GM12865 (cell line): ENCODE measurements around the gene PNKD.
A peak's percentile ranks its signal among the peaks of the same experiment; 100 is the strongest.

Experiments used
- DNase-seq: peaks from one replicate; pipeline ENCODE4 v3.0.0; 2010; ENCODE audit warnings: low read depth
- H3K4me3 ChIP-seq: 2 replicates; pipeline ENCODE4 v1.5.1; 2011; ENCODE audit warnings: mild to moderate bottlenecking, low read depth, low read length, control low read depth
- TF ChIP-seq, protein P1 (sequence below): IDR thresholded peaks from 2 replicates; pipeline ENCODE4 v1.5.1; 2011; ENCODE audit warnings: low read length, control low read depth, low read depth, inconsistent platforms; ENCODE audit not compliant: insufficient read depth; ENCODE audit errors: missing control alignments

The PNKD gene

DNA sequence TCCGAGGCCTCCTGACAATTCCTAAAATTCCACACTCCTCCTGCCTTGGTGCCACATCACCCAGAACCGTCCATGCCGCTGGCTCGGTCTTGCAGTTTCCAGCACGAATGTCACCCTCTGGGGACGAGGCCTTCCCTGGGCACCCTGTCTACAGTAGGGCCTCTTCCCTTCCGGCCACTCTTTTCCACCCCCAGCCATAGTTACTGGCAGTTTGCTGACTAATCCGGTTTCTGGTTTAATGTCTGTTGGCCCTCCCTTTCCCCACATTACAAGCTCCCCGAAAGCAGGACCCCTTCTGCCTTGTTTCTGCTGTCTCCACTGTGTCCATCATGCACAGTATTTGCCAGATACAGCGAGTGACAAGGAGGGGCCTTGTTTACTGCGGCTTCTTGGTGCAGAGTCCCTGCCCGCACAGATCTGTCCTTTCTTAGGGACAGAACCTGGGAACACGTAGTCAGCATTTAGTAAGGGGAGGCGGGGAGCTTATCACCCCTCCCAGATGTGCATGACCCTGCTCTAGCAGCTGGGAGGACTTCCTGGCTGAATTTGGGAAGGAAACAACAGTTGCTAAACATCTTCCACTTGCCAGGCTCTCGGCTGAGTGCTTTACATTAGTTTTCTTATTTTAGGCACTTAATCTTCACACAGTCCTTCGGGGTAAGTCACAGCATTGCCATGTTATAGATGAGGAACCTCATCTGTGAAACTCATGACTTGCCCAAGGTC, 62.8 kb downstream of the PNKD start:
- TF ChIP-seq, protein P1, sequence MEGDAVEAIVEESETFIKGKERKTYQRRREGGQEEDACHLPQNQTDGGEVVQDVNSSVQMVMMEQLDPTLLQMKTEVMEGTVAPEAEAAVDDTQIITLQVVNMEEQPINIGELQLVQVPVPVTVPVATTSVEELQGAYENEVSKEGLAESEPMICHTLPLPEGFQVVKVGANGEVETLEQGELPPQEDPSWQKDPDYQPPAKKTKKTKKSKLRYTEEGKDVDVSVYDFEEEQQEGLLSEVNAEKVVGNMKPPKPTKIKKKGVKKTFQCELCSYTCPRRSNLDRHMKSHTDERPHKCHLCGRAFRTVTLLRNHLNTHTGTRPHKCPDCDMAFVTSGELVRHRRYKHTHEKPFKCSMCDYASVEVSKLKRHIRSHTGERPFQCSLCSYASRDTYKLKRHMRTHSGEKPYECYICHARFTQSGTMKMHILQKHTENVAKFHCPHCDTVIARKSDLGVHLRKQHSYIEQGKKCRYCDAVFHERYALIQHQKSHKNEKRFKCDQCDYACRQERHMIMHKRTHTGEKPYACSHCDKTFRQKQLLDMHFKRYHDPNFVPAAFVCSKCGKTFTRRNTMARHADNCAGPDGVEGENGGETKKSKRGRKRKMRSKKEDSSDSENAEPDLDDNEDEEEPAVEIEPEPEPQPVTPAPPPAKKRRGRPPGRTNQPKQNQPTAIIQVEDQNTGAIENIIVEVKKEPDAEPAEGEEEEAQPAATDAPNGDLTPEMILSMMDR, result no peak
- no peak overlapping the region for H3K4me3 ChIP-seq
- peak; percentile 15 for DNase-seq

DNA sequence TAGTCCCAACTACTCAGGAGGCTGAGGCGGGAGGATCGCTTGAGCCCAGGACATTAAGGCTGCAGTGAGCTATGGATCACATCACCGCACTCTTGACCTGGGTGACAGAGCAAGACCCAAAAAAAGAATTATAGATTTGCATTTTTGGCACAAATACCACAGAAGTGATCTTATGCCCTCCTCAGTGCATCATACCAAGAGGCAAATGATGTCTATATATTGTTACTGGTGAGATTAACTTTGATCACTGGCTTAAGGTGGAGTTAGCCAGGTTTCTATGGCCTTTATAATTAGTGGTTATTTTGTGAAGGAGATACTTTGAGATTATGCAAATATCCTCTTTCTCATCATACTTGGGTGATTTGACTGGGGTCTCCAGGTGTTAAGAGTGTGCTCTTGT, 64.2 kb downstream of the PNKD start:
- no peak overlapping the region for H3K4me3 ChIP-seq
- DNase-seq, result no peak
- TF ChIP-seq, protein P1, result no peak

DNA sequence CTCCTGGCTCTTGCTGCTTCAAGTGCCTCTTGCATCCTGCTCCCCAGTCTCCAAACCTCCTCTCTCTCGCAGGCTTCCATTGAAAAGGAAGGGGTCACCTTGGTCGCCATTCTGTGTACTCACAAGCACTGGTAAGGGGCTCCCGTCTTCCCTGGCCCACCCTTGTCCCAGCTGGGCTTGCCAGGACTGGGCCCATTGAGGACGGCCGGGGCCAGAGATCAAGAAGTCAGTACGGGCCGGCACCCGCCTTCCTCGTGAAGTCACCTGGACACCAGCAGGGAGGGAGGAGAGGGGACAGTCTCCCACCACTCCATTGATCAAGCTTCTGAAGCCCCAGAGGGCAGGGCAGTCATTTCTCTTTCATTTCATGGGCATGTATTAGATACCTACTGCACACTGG, 70.3 kb downstream of the PNKD start:
- TF ChIP-seq, protein P1, result no peak

DNA sequence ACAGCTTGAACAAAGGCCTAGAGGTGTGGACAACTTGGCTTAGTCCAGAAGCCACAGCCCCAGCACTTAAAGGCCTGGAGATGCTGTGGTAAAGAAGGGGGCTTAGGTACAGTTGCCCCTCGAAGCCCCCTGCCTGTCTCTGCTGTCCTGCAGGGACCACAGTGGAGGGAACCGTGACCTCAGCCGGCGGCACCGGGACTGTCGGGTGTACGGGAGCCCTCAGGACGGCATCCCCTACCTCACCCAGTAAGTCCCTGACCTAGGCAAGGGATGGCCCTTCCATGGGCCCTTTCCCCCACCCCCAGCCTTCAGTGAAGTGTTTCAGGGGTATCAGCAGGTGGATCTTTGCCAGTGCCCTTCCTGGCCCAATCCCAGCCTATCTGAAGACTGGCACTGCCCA, 71.1 kb downstream of the PNKD start:
- no peak for DNase-seq
- TF ChIP-seq, protein P1, result no peak
- H3K4me3 ChIP-seq, result no peak overlapping the region

More for the DNA sequence above, 70.3 kb downstream of the PNKD start:
- H3K4me3 ChIP-seq, result no peak overlapping the region
- DNase-seq, result no peak

DNA sequence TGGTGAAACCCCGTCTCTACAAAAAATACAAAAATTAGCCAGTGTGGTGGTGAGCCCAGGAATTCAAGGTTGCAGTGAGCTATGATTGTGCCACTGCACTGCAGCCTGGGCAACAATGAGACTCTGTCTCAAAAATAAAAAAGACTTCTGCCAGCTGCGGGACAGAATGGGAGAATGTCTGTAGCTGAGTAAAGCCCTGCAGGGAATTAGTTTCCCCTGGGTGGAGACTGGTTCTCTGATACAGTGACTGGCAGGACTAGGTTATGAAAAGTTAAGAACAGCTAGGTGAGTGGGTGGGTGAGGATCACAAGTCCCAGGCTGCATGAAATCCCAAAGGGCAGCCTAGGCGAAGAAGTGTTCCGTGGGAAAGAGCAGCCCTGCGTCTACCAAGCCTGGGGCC, 72.5 kb downstream of the PNKD start:
- no peak for DNase-seq
- H3K4me3 ChIP-seq, result no peak overlapping the region
- TF ChIP-seq, protein P1, result no peak

DNA sequence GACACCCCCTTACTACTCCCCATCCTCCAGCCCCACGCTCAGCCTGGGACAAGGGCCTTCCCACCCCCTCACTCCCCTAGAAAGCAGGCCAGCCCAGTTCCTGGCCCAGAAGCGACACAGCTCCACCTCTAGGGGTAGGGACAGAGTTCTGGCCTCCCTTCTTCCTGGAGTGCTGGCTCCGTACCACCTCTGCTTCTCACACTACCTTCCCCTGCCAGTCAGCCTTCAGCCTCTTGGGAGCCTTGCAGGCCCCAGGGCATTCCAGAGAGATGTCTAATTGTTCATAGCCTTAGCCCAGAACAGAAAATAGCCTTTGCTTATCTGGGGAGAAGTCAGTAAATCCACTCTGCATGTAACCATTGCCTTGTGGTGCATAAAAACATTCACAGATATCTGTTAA, 73.3 kb downstream of the PNKD start:
- no peak overlapping the region for H3K4me3 ChIP-seq
- TF ChIP-seq, protein P1, result no peak
- DNase-seq, result no peak

DNA sequence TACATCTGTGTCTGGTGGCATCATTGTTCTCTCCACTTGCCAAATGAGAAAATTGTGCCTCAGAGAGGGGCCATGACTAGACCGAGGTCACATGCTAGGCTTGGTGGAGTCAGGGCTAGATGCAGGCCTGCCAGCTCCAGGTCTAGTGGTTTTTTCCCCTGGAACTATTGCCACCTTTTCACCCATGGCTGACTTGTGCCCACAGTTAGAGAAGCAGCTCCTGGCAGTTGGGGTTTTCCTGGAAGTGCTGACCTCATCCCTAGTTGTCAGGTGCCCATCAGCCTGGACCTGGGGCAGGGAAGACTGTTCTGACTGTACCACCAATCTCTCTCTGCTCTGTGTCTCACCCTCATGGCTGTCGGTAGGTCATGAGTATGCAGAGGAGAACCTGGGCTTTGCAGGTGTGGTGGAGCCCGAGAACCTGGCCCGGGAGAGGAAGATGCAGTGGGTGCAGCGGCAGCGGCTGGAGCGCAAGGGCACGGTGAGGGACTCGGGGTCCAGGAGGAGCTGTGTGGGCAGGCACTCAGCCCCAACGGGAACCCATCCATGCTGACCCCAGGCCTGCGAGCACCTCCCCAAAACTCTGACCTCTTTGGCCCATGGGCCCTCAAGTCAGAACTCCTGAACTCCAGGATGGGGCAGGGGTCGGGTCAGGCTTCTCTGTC, 73.9 kb downstream of the PNKD start:
- DNase-seq, result no peak
- no peak overlapping the region for H3K4me3 ChIP-seq
- TF ChIP-seq, protein P1, result no peak
